22Rv1 (cell line): ENCODE results near the gene SUGCT.

Source experiments
- ZFX ChIP-seq: fragments of 450-650 bp; IDR thresholded peaks from 2 replicates; pipeline ENCODE4 v1.6.1; 2017; ENCODE audit warnings: antibody characterized with exemption, borderline replicate concordance
- TF ChIP-seq, protein P1 (sequence below): fragments of 450-650 bp; IDR thresholded peaks from 2 replicates; pipeline ENCODE4 v1.5.1; 2017; ENCODE audit warnings: mild to moderate bottlenecking

DNA sequence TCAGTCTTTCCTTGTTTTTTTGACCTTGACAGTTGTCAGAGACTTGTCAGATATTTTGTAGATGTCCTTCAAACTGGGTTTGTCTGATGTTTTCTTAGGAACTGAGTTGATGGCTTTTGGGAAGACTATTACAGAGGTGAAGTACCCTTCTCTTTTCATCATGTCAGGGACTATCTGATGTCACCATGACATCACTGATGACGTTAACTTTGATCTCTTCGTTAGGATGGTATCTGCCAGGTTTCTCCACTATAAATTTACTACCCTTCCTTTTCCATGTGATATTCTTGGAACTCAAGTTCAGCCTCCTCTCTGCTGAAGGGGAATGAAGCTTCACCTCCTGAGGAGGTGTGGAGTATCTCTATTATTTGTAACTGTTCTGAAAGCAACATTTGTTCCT is 78.5 kb downstream of the SUGCT start:
- TF ChIP-seq, protein P1, sequence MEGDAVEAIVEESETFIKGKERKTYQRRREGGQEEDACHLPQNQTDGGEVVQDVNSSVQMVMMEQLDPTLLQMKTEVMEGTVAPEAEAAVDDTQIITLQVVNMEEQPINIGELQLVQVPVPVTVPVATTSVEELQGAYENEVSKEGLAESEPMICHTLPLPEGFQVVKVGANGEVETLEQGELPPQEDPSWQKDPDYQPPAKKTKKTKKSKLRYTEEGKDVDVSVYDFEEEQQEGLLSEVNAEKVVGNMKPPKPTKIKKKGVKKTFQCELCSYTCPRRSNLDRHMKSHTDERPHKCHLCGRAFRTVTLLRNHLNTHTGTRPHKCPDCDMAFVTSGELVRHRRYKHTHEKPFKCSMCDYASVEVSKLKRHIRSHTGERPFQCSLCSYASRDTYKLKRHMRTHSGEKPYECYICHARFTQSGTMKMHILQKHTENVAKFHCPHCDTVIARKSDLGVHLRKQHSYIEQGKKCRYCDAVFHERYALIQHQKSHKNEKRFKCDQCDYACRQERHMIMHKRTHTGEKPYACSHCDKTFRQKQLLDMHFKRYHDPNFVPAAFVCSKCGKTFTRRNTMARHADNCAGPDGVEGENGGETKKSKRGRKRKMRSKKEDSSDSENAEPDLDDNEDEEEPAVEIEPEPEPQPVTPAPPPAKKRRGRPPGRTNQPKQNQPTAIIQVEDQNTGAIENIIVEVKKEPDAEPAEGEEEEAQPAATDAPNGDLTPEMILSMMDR: no peak
- no peak for TF ChIP-seq ZFX
